Stimulated activated CD8-positive, alpha-beta memory T cell treated with anti-CD3 and anti-CD28 coated beads, Interleukin-15, amount 100 ng/mL, for 24 hours (primary cell): ENCODE data around the gene KRT32.
"Not testable (repeated sequence)": the region's sequence is repeated elsewhere in the genome, so short reads cannot be mapped to it uniquely, and the experiment has no call there.

Experiments used
- DNase-seq: peaks from one replicate; pipeline ENCODE4 v3.0.0-alpha.2; 2020; ENCODE audit warnings: low read depth

KRT32 gene

DNA sequence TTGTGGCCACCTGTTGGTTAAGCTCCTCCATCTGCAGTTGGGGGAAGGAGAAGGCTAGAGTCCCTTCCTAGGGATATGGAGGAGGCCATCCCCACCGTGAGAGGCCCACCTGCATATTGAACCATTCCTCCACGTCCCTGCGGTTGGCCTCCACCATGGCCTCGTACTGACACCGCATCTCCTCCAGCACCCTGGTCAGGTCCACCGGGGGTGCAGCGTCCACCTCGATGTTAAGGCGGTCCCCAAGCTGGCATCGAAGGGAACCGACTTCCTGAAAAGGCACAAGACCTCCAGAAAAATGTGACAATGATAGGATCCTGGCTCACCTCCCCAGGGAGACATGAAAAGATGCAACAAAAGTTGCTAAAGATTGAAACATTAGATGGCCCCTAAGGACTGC is 3.0 kb downstream of the KRT32 start:
- DNase-seq = no peak

GRCh38 chr17:41463746-41464145 is 3.4 kb downstream of the KRT32 start:
- no peak for DNase-seq

DNA sequence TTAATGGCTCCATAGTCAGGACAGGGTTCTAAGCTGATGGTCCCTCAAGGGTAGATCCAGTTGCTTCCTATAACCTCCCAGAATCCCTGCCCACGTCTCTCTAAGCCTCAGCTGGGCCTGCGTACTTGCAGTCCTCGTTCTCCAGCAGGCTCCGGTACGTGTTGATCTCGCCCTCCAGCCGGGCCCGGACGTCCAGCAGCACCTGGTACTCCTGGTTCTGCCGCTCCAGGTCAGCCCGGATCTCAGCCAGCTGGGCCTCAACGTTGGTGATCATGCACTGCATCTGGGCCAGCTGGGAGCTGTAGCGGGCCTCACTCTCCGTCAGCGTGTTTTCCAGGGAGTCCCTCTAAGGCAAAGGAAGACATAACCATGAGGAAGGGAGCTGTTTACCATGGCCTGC is 4.5 kb downstream of the KRT32 start:
- no peak for DNase-seq

GRCh38 chr17:41457676-41458075 is 9.5 kb downstream of the KRT32 start:
- no peak for DNase-seq

DNA sequence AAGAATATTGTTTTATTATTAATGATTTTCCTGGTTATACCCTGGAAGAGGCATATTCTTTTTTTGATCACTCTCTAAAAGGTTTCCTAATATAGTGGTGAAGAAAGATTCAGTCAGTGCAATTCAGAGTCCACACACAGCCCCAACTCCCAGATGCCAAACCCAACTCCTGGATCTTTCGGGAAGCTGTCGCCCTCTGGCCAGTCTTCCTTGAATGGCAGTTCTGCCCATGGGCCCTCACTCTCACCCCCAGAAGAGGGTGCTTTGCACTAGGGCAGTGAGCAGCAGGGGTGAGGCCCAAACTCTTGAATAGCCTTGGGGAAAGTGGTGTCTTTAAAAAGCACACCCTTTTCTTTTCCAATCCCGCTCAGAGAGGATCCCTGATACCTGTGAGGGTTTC is 11.0 kb downstream of the KRT32 start:
- DNase-seq = no peak

- DNase-seq = no peak
Observed at GRCh38 chr17:41455236-41455635, 11.9 kb downstream of the KRT32 start.

GRCh38 chr17:41453066-41453465 is 14.1 kb downstream of the KRT32 start:
- no peak for DNase-seq

- DNase-seq = no peak
Observed at GRCh38 chr17:41452281-41452680, 14.9 kb downstream of the KRT32 start.

- no peak for DNase-seq
Observed at GRCh38 chr17:41451154-41451728, 15.9 kb downstream of the KRT32 start.

- no peak for DNase-seq
Observed at GRCh38 chr17:41449008-41449407, 18.2 kb downstream of the KRT32 start.

DNA sequence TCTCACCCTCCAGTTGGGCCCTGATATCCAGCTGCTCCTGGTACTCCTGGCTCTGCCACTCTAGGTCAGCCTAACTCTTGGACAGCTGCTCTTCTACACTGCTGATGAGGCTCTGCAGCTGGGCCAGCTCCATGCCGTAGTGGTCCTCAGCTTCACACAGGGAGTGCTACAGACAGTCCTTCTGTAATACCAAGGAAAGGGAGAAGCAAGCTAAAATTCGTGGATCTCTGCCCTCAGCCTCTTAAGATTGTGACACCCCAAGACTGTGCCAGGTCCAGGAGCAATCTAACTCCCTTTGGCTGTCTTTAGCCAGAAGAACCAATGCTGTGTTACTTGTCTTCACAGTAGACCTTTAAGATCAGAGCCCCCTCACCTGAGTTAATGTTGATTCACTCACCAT is 18.7 kb downstream of the KRT32 start:
- no peak for DNase-seq

- no peak for DNase-seq
Observed at GRCh38 chr17:41446806-41447205, 20.4 kb downstream of the KRT32 start.

DNA sequence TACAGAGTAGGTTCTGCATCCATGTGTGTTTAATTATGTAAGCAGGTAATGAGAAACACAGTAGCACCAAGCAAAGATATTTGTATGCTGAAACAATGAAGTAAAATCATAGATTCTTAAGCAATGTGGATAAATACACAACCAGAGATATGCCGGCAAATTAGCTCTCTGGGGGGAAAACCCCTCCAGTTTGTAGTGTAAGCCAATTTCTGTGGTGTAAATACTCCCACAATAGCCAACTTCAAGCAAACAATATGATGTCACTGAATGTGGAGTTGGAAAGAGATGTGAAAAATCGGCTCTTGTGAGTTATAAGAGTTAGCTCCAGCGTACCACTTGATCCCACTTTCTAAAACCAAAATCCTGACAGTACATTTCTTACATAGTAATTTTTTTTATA is 22.5 kb downstream of the KRT32 start:
- DNase-seq = no peak

DNA sequence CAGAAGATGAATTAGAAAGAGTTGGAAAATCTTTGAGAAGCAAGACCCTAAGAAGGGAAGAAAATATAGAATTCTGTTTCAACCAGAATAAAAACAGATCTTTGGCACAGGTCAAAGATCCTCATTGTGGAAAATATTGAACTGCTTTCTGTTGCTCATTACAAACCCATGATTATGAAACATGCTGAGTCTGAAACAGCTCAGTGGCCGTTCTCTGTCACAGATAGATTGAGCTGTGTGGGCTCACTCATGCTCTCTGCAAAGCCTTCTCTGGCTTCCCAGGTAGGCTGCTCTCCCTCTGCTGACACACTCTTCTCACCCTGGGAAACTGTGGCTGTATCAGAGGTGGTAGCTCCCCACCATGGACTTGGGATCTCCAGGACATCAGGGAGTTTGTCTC is 23.0 kb downstream of the KRT32 start:
- no peak for DNase-seq

DNA sequence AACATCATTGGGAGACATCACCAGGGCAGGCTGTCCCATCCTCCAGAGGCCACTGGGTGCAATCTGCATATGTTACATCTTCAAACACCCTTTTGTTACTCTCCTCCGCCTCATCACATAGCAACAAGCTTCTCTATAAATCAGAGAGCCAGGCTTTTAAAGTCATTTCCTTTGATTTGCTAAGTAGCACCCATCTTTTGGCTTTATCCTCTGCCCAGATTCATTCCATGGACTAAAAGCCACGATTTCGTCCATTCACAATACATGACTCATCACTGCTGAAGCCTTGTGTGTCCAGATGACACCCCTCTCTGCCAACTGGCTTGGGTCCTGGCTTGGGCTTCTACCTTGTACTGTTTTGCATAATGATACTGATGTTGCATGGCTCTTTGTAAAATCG is 24.4 kb downstream of the KRT32 start:
- no peak for DNase-seq

- no peak for DNase-seq
Observed at GRCh38 chr17:41440531-41441033, 26.6 kb downstream of the KRT32 start, which contains the start of gene KRT38. TSS of gene KRT38 (minus strand) at chr17:41440983. CDS start at chr17:41440921, 62 bp downstream.

DNA sequence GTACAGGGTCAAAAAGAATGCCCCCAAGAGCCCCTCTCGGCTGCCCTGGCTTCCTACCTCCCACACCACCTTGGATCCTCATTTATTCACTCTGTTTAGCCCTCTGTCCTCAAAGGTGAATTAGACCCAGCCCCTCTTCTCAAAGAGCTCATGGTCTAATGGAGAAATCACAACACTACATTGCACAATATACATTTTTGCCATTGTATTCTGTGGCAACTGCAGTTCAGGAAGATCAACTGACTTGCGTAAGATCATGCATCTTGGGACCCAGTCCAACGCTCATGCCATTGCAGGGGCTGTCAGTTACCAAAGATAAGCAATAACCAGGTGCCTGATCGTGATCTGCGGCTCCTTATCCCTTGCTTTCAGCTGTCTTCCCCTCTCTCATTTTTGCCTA is 27.8 kb downstream of the KRT32 start:
- no peak for DNase-seq

- no peak for DNase-seq
Observed at GRCh38 chr17:41437769-41438168, 29.4 kb downstream of the KRT32 start.

DNA sequence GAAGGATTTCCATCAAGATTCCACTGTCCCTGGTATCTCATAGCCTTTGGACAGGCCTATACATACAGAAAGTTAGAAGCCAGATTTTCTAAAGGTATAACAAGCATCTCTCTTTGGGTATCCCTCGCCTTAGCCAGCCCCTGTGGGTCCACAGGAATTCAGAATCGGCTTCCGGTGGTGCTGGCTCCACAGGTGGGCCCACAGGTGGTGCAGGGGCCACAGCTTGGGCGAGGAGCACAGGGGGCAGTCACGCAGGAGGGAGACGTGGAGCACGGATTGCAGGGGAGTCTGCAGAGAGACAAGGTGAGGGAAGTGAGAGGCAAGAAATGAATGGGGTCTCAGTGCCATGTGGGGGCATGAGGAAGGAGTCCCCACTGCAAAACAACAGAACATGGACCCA is 29.9 kb downstream of the KRT32 start:
- no peak for DNase-seq

GRCh38 chr17:41434415-41434814 is 32.8 kb downstream of the KRT32 start:
- no peak for DNase-seq

DNA sequence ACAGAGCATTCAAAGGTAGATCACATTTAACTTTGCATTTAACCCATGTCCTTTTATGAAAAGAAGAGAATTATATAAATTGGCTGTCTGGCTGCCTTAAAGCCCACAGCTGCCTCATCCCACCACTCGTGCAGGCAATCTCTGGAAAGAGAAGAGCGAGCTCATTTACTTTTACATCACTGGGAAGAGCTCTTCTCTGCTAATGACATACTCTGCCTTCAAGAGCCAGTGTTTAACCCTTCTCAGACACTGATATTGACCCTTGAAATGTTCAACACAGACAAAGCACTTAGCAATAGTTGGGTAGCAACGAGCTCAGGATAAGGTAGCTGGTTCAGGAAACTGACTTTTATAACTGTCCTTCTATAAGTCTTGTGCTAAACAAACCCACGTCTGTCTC is 33.2 kb downstream of the KRT32 start:
- no peak for DNase-seq

- DNase-seq = no peak
Observed at GRCh38 chr17:41433586-41433985, 33.6 kb downstream of the KRT32 start.

- DNase-seq = not testable (repeated sequence)
Observed at GRCh38 chr17:41430376-41430775, 36.8 kb downstream of the KRT32 start.

GRCh38 chr17:41429667-41430066 is 37.5 kb downstream of the KRT32 start:
- DNase-seq = no peak
